ENCODE measurements around the gene GNB2. TPM values are rescaled to one million over a fixed set of nuclear protein-coding genes. Genes with fewer than 3 reads are reported as not detected.
"Not testable (repeated sequence)": the region's sequence is repeated elsewhere in the genome, so short reads cannot be mapped to it uniquely, and the experiment has no call there.

GNB2 gene
- polyA plus RNA-seq, 1 donor: 193 TPM

DNA sequence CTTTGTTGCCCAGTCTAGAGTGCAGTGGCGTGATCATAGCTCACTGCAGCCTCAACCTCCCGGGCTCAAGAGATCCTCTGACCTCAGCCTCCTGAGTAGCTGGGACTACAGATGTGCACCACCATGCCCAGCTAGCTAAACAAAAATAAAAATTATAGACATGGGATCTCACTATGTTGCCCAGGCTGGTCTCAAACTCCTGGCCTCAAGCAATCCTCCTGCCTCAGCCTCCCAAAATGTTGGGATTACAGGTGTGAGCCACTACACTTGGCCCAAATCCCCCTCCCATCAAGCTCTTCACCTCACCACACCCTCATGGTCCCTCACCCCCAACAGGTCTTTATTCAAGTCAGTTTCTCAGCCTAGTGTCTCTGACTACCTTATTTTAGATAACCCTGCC is 43.5 kb downstream of the GNB2 start:
- H3K36me3 ChIP-seq (ENCODE audit: control insufficient read depth, insufficient read depth, low read length); H3K4me3 ChIP-seq (ENCODE audit: low read length); DNase-seq; H3K27ac ChIP-seq (ENCODE audit: low read length); H3K9me3 ChIP-seq (ENCODE audit: control insufficient read depth, low read depth, low read length): not testable (repeated sequence)
- WGBS (ENCODE audit: insufficient coverage, low lambda C conversion rate): 90% methylated on average over 2 of the region's 2 CpGs
- H3K27me3 ChIP-seq (ENCODE audit: control insufficient read depth, insufficient read depth, low read length): peaks cover 25% of the 10 kb centered on the region
- H3K4me1 ChIP-seq (ENCODE audit: control insufficient read depth, insufficient read depth, low read length): peaks cover 26% of the 10 kb centered on the region

DNA sequence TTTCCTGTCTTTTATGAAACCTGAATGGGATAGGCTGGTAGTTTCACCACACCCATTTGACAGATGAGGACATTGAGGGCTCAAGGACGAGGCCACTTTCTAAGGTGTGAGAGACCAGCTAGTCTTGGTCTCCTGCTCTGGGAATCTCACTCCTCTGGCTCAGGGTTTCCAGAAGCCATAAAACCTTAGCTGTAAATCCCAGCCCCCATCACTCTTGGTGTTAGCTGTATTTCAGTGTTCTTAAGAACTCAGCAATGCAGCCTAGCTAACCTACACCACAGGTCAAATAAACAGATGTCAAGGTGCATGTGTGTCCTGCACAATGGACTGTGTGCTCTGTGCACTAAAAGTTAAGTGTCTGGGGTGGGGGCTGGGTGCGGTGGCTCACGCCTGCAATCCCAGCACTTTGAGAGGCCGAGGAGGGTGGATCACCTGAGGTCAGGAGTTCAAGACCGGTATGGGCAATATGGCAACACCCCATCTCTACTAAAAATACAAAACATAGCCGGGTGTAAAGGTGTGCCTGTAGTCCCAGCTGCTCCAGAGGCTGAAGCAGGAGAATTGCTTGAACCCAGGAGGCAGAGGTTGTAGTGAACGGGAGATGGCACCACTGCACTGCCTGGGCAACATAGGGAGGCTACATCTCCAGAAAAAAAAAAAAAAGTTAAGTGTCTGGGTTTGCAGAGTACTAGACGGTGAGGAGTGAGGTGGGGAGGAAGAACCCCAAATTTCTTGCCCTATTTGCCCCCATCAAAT is 46.2 kb downstream of the GNB2 start:
- peak in 1 of 2 donors; percentile 53 for DNase-seq
- no CpG with 5 or more reads among the region's 8 CpGs for WGBS (ENCODE audit: insufficient coverage, low lambda C conversion rate)
- Histone ChIP-seq H3K27me3 (ENCODE audit: control insufficient read depth, insufficient read depth, low read length) (peaks cover 28% of the 10 kb centered on the region), H3K4me1 (ENCODE audit: control insufficient read depth, insufficient read depth, low read length) (peaks cover 21% of the 10 kb centered on the region), H3K36me3 (ENCODE audit: control insufficient read depth, insufficient read depth, low read length) (no peaks in the 10 kb centered on the region), H3K9me3 (ENCODE audit: control insufficient read depth, low read depth, low read length) (no peaks in the 10 kb centered on the region), H3K27ac (ENCODE audit: low read length) (peak overlapping the region; percentile 23), H3K4me3 (ENCODE audit: low read length) (no peak overlapping the region)

DNA sequence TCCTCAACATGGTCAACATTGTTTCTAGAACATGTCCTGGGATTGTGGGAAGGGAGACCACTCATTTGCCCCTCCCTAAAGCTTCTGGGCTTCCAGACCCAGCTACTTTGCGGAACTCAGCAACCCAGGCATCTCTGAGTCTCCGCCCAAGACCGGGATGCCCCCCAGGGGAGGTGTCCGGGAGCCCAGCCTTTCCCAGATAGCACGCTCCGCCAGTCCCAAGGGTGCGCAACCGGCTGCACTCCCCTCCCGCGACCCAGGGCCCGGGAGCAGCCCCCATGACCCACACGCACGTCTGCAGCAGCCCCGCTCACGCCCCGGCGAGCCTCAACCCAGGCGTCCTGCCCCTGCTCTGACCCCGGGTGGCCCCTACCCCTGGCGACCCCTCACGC is 46.7 kb downstream of the GNB2 start, which contains the start of gene EPO:
Gene EPO, plus strand, starts transcription at position 190 of the 392 bp plus-strand sequence. CDS start 513 bp downstream, outside the sequence.
- H3K27me3 ChIP-seq (ENCODE audit: control insufficient read depth, insufficient read depth, low read length): peaks cover 28% of the 10 kb centered on the region
- H3K27ac ChIP-seq (ENCODE audit: low read length): peak within 1 kb of the TSS; percentile 23
- H3K9me3 ChIP-seq (ENCODE audit: control insufficient read depth, low read depth, low read length): no peaks in the 10 kb centered on the region
- no peak for DNase-seq
- WGBS (ENCODE audit: insufficient coverage, low lambda C conversion rate): no CpG with 5 or more reads among the region's 21 CpGs
- no peaks in the 10 kb centered on the region for H3K36me3 ChIP-seq (ENCODE audit: control insufficient read depth, insufficient read depth, low read length)
- no peak within 1 kb of the TSS for H3K4me3 ChIP-seq (ENCODE audit: low read length)
- peaks cover 25% of the 10 kb centered on the region for H3K4me1 ChIP-seq (ENCODE audit: control insufficient read depth, insufficient read depth, low read length)

DNA sequence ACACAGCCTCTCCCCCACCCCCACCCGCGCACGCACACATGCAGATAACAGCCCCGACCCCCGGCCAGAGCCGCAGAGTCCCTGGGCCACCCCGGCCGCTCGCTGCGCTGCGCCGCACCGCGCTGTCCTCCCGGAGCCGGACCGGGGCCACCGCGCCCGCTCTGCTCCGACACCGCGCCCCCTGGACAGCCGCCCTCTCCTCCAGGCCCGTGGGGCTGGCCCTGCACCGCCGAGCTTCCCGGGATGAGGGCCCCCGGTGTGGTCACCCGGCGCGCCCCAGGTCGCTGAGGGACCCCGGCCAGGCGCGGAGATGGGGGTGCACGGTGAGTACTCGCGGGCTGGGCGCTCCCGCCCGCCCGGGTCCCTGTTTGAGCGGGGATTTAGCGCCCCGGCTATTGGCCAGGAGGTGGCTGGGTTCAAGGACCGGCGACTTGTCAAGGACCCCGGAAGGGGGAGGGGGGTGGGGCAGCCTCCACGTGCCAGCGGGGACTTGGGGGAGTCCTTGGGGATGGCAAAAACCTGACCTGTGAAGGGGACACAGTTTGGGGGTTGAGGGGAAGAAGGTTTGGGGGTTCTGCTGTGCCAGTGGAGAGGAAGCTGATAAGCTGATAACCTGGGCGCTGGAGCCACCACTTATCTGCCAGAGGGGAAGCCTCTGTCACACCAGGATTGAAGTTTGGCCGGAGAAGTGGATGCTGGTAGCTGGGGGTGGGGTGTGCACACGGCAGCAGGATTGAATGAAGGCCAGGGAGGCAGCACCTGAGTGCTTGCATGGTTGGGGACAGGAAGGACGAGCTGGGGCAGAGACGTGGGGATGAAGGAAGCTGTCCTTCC is 47.3 kb downstream of the GNB2 start:
- Histone ChIP-seq H3K9me3 (ENCODE audit: control insufficient read depth, low read depth, low read length) (no peaks in the 10 kb centered on the region), H3K36me3 (ENCODE audit: control insufficient read depth, insufficient read depth, low read length) (no peaks in the 10 kb centered on the region), H3K27ac (ENCODE audit: low read length) (no peak overlapping the region), H3K4me1 (ENCODE audit: control insufficient read depth, insufficient read depth, low read length) (peaks cover 25% of the 10 kb centered on the region), H3K27me3 (ENCODE audit: control insufficient read depth, insufficient read depth, low read length) (peaks cover 28% of the 10 kb centered on the region), H3K4me3 (ENCODE audit: low read length) (no peak overlapping the region)
- DNase-seq: no peak
- no CpG with 5 or more reads among the region's 56 CpGs for WGBS (ENCODE audit: insufficient coverage, low lambda C conversion rate)

DNA sequence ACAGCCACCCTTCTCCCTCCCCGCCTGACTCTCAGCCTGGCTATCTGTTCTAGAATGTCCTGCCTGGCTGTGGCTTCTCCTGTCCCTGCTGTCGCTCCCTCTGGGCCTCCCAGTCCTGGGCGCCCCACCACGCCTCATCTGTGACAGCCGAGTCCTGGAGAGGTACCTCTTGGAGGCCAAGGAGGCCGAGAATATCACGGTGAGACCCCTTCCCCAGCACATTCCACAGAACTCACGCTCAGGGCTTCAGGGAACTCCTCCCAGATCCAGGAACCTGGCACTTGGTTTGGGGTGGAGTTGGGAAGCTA is 47.9 kb downstream of the GNB2 start:
- no peak overlapping the region for H3K27ac ChIP-seq (ENCODE audit: low read length)
- H3K27me3 ChIP-seq (ENCODE audit: control insufficient read depth, insufficient read depth, low read length): peaks cover 28% of the 10 kb centered on the region
- H3K36me3 ChIP-seq (ENCODE audit: control insufficient read depth, insufficient read depth, low read length): no peaks in the 10 kb centered on the region
- DNase-seq: no peak
- peaks cover 25% of the 10 kb centered on the region for H3K4me1 ChIP-seq (ENCODE audit: control insufficient read depth, insufficient read depth, low read length)
- H3K4me3 ChIP-seq (ENCODE audit: low read length): no peak overlapping the region
- no peaks in the 10 kb centered on the region for H3K9me3 ChIP-seq (ENCODE audit: control insufficient read depth, low read depth, low read length)
- WGBS (ENCODE audit: insufficient coverage, low lambda C conversion rate): no CpG with 5 or more reads among the region's 8 CpGs

DNA sequence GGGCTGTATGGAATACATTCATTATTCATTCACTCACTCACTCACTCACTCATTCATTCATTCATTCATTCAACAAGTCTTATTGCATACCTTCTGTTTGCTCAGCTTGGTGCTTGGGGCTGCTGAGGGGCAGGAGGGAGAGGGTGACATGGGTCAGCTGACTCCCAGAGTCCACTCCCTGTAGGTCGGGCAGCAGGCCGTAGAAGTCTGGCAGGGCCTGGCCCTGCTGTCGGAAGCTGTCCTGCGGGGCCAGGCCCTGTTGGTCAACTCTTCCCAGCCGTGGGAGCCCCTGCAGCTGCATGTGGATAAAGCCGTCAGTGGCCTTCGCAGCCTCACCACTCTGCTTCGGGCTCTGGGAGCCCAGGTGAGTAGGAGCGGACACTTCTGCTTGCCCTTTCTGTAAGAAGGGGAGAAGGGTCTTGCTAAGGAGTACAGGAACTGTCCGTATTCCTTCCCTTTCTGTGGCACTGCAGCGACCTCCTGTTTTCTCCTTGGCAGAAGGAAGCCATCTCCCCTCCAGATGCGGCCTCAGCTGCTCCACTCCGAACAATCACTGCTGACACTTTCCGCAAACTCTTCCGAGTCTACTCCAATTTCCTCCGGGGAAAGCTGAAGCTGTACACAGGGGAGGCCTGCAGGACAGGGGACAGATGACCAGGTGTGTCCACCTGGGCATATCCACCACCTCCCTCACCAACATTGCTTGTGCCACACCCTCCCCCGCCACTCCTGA is 49.1 kb downstream of the GNB2 start:
- H3K9me3 ChIP-seq (ENCODE audit: control insufficient read depth, low read depth, low read length): no peaks in the 10 kb centered on the region
- H3K4me3 ChIP-seq (ENCODE audit: low read length): no peak overlapping the region
- peaks cover 28% of the 10 kb centered on the region for H3K27me3 ChIP-seq (ENCODE audit: control insufficient read depth, insufficient read depth, low read length)
- H3K4me1 ChIP-seq (ENCODE audit: control insufficient read depth, insufficient read depth, low read length): peaks cover 25% of the 10 kb centered on the region
- no peak for DNase-seq
- H3K36me3 ChIP-seq (ENCODE audit: control insufficient read depth, insufficient read depth, low read length): no peaks in the 10 kb centered on the region
- H3K27ac ChIP-seq (ENCODE audit: low read length): no peak overlapping the region
- 90% methylated on average over 2 of the region's 17 CpGs for WGBS (ENCODE audit: insufficient coverage, low lambda C conversion rate)

DNA sequence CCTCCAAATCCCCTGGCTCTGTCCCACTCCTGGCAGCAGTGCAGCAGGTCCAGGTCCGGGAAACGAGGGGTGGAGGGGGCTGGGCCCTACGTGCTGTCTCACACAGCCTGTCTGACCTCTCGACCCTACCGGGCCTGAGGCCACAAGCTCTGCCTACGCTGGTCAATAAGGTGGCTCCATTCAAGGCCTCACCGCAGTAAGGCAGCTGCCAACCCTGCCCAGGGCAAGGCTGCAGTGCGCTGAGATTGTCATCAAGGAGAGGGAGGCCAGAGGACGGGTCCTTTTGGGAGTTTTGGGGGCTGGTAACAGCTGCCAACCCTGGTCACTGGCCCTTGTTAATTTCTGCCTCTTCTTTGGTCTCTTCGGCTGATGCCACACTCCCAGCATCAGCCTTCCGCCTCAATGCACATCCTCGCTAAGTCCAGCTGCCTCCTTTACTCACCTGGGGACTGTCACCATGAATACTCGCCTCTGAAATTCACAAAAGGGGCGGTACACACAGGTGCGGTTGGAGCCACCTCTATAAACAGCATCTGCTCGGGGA is 50.3 kb downstream of the GNB2 start:
- no peaks in the 10 kb centered on the region for H3K36me3 ChIP-seq (ENCODE audit: control insufficient read depth, insufficient read depth, low read length)
- H3K27ac ChIP-seq (ENCODE audit: low read length): no peak overlapping the region
- no peak overlapping the region for H3K4me3 ChIP-seq (ENCODE audit: low read length)
- no CpG with 5 or more reads among the region's 16 CpGs for WGBS (ENCODE audit: insufficient coverage, low lambda C conversion rate)
- peaks cover 28% of the 10 kb centered on the region for H3K27me3 ChIP-seq (ENCODE audit: control insufficient read depth, insufficient read depth, low read length)
- peaks cover 25% of the 10 kb centered on the region for H3K4me1 ChIP-seq (ENCODE audit: control insufficient read depth, insufficient read depth, low read length)
- no peak for DNase-seq
- no peaks in the 10 kb centered on the region for H3K9me3 ChIP-seq (ENCODE audit: control insufficient read depth, low read depth, low read length)

DNA sequence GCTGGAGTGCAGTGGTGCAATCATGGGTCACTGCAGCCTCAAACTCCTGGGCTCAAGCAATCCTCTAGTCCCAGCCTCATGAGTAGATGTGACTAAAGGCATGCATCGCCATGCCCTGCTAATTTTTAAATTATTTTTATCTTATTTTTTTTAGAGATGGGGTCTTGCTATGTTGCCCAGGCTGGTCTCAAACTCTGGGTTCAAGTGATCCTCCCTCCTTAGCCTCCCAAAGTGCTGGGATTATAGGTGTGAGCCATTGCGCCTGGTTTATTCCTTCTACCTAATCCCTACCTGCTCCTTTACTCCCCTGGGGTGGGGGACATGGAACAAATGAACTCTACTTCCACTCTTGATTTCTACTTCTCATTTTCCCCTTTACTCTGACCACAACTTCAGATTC is 50.8 kb downstream of the GNB2 start:
- not testable (repeated sequence) for DNase-seq; H3K27ac ChIP-seq (ENCODE audit: low read length); H3K36me3 ChIP-seq (ENCODE audit: control insufficient read depth, insufficient read depth, low read length); H3K4me3 ChIP-seq (ENCODE audit: low read length); H3K9me3 ChIP-seq (ENCODE audit: control insufficient read depth, low read depth, low read length)
- no CpG with 5 or more reads among the region's 2 CpGs for WGBS (ENCODE audit: insufficient coverage, low lambda C conversion rate)
- Histone ChIP-seq H3K4me1 (ENCODE audit: control insufficient read depth, insufficient read depth, low read length) (peaks cover 20% of the 10 kb centered on the region), H3K27me3 (ENCODE audit: control insufficient read depth, insufficient read depth, low read length) (peaks cover 27% of the 10 kb centered on the region)

DNA sequence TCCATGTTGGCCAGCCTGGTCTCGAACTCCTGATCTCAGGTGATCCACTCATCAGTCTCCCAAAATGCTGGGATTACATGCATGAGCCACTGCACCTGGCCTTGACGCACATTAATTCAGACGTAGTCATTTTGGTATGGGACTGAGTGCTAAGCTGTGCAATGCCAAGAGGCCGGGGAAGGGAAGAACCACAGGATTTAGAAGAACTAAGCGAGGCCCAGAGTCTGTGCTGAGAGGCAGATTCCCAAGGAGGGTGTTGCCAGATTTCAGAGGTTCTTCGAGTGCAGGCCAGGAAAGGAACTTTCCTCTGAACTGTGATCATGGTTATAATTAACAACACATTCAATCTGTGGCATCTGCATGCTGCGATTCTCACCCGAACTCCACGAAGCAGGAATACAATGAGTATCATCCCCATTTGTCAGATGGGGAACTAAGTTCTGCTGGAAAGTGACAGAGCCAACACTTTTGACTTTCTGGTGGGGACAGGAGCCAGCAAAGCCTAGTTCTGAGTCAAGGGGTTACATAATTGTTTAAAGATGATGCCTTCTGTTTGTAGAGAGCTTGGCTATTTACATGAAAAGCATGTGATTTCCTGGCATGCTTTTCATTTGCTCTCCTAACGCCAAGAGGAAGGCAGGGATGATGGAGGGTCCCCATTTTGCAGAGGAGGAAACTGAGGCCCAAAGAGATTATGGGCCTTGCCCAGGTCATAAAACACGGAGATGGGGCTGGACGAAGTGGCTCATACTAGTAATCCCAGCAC is 53.6 kb downstream of the GNB2 start:
- Histone ChIP-seq H3K27ac (ENCODE audit: low read length) (no peak overlapping the region), H3K4me3 (ENCODE audit: low read length) (no peak overlapping the region), H3K27me3 (ENCODE audit: control insufficient read depth, insufficient read depth, low read length) (peaks cover 3% of the 10 kb centered on the region), H3K4me1 (ENCODE audit: control insufficient read depth, insufficient read depth, low read length) (peaks cover 4% of the 10 kb centered on the region), H3K36me3 (ENCODE audit: control insufficient read depth, insufficient read depth, low read length) (no peaks in the 10 kb centered on the region), H3K9me3 (ENCODE audit: control insufficient read depth, low read depth, low read length) (no peaks in the 10 kb centered on the region)
- no CpG with 5 or more reads among the region's 12 CpGs for WGBS (ENCODE audit: insufficient coverage, low lambda C conversion rate)
- no peak for DNase-seq

All from large intestine (tissue), 3 donors.